Right atrium auricular region (tissue), 2 donors: ENCODE results near the gene HINT3. TPM values are rescaled to one million over a fixed set of nuclear protein-coding genes. Genes with fewer than 3 reads are reported as not detected.

Experiments
- DNase-seq: peaks from one replicate; pipeline ENCODE4 v3.0.0-alpha.2; 2019; ENCODE audit warnings: low spot score
- H3K27ac ChIP-seq, 2 donors: fragments of 200-600 bp; sonication (generic); 1 replicate in 1 of 2; 2 replicates in 1 of 2; pipeline ENCODE4 v1.5.1; 2016 to 2019
- H3K27me3 ChIP-seq, 2 donors: fragments of 200-600 bp; sonication (generic); one replicate each; pipeline versions ENCODE4 v1.5.1 to v1.6.0; 2017 to 2019
- H3K36me3 ChIP-seq: fragments of 200-600 bp; sonication (generic); one replicate; pipeline ENCODE4 v1.5.1; 2016
- H3K4me1 ChIP-seq, 2 donors: fragments of 200-600 bp; sonication (generic); one replicate each; pipeline versions ENCODE4 v1.5.1 to v1.6.0; 2017 to 2019
- H3K4me3 ChIP-seq, 2 donors: fragments of 200-600 bp; sonication (generic); 1 replicate in 1 of 2; 2 replicates in 1 of 2; pipeline ENCODE4 v1.5.1; 2017 to 2019; ENCODE audit warnings: mild to moderate bottlenecking in 1 of 2, moderate library complexity in 1 of 2
- H3K9me3 ChIP-seq, 2 donors: fragments of 200-600 bp; sonication (generic); one replicate each; pipeline ENCODE4 v1.5.1; 2019
- CTCF ChIP-seq, 2 donors: fragments of 200-600 bp; sonication (generic); IDR thresholded peaks; one replicate each; pipeline ENCODE4 v1.5.1; 2019; ENCODE audit warnings: antibody characterized with exemption in 2 of 2
- total RNA-seq, 2 donors: library from RNA; depleted of rRNA; stranded (reverse); fragments of >200 nt; gene quantifications; one replicate each; pipeline ENCODE4 v1.1.0, GENCODE V29; 2016

Gene HINT3
- total RNA-seq, 2 donors from 2014 or later = 16.6 to 30.2 TPM

GRCh38 chr6:125986301-125987025 lies 29.9 kb downstream of the HINT3 start, which contains the start of gene TRMT11:
TSS of gene TRMT11 (plus strand) at chr6:125986540. CDS start at chr6:125986551, 11 bp downstream.
- Histone ChIP-seq H3K27me3 (no peaks in the 10 kb centered on the region), H3K4me3 (peak within 1 kb of the TSS; percentile 78 to 81), H3K4me1 (peaks cover 0 to 7% of the 10 kb centered on the region in 2 donors), H3K9me3 (no peaks in the 10 kb centered on the region), H3K36me3 (no peaks in the 10 kb centered on the region), H3K27ac (peak within 1 kb of the TSS; percentile 79 to 82)
- TF ChIP-seq CTCF (IDR thresholded peaks at IDR 0.05) = peak in 1 of 2 donors; percentile 26
- DNase-seq = peak; percentile 82

GRCh38 chr6:125987026-125987617 lies 30.6 kb downstream of the HINT3 start:
- H3K27me3 ChIP-seq = no peaks in the 10 kb centered on the region
- H3K36me3 ChIP-seq = no peaks in the 10 kb centered on the region
- H3K4me3 ChIP-seq = peak overlapping the region; percentile 78 to 81
- no peak for TF ChIP-seq CTCF (IDR thresholded peaks at IDR 0.05)
- H3K9me3 ChIP-seq = no peaks in the 10 kb centered on the region
- H3K27ac ChIP-seq = peak overlapping the region; percentile 79 to 82
- H3K4me1 ChIP-seq = peaks cover 0 to 11% of the 10 kb centered on the region in 2 donors
- no peak for DNase-seq

GRCh38 chr6:125988280-125988679 lies 31.7 kb downstream of the HINT3 start:
- no peak for TF ChIP-seq CTCF (IDR thresholded peaks at IDR 0.05)
- Histone ChIP-seq H3K9me3 (no peaks in the 10 kb centered on the region), H3K27me3 (no peaks in the 10 kb centered on the region), H3K4me3 (no peak overlapping the region), H3K36me3 (no peaks in the 10 kb centered on the region), H3K4me1 (peaks cover 0 to 11% of the 10 kb centered on the region in 2 donors), H3K27ac (no peak overlapping the region)
- DNase-seq = no peak

GRCh38 chr6:125989631-125990030 lies 33.1 kb downstream of the HINT3 start:
- Histone ChIP-seq H3K9me3 (no peaks in the 10 kb centered on the region), H3K4me1 (peaks cover 0 to 11% of the 10 kb centered on the region in 2 donors), H3K27ac (no peak overlapping the region), H3K36me3 (no peaks in the 10 kb centered on the region), H3K27me3 (no peaks in the 10 kb centered on the region), H3K4me3 (no peak overlapping the region)
- TF ChIP-seq CTCF (IDR thresholded peaks at IDR 0.05) = no peak
- no peak for DNase-seq

- no peak overlapping the region for H3K27ac ChIP-seq
- H3K4me3 ChIP-seq = no peak overlapping the region
- no peak for TF ChIP-seq CTCF (IDR thresholded peaks at IDR 0.05)
- peaks cover 0 to 4% of the 10 kb centered on the region in 2 donors for H3K4me1 ChIP-seq
- H3K27me3 ChIP-seq = no peaks in the 10 kb centered on the region
- no peaks in the 10 kb centered on the region for H3K36me3 ChIP-seq
- no peak for DNase-seq
- no peaks in the 10 kb centered on the region for H3K9me3 ChIP-seq
Observed at GRCh38 chr6:125991653-125992052, 35.1 kb downstream of the HINT3 start.
